Gastrocnemius medialis (tissue), 4 donors: ENCODE results near the gene IPCEF1. TPM values are rescaled to one million over a fixed set of nuclear protein-coding genes. Genes with fewer than 3 reads are reported as not detected.

Experiments used
- ATAC-seq, 2 donors: fragments of 150-250 bp; one replicate each; pipeline ENCODE4 v1.9.1; 2016
- DNase-seq, 2 donors: peaks; one replicate each; pipeline ENCODE4 v3.0.0-alpha.2; 2019
- H3K27ac ChIP-seq, 4 donors: fragments of 200-600 bp; sonication (generic); 1 replicate in 1 of 4; 2 replicates in 3 of 4; pipeline ENCODE4 v1.5.1; 2016 to 2018; ENCODE audit warnings: mild to moderate bottlenecking in 2 of 4, moderate library complexity in 1 of 4
- H3K27me3 ChIP-seq, 3 donors: fragments of 200-600 bp; sonication (generic) in 2 of 3; 1 replicate in 1 of 3; 2 replicates in 2 of 3; pipeline versions ENCODE4 v1.5.1 to v1.6.0; 2016 to 2019; ENCODE audit warnings: mild to moderate bottlenecking in 1 of 3, moderate library complexity in 1 of 3
- H3K36me3 ChIP-seq, 2 donors: fragments of 200-600 bp; sonication (generic) in 1 of 2; one replicate each; pipeline ENCODE4 v1.5.1; 2017 to 2018
- H3K4me1 ChIP-seq, 2 donors: fragments of 200-600 bp; sonication (generic) in 1 of 2; one replicate each; pipeline ENCODE4 v1.5.1; 2016 to 2017; ENCODE audit warnings: mild to moderate bottlenecking in 2 of 2
- H3K4me3 ChIP-seq, 4 donors: fragments of 200-600 bp; sonication (generic) in 3 of 4; 1 replicate in 1 of 4; 2 replicates in 3 of 4; pipeline ENCODE4 v1.5.1; 2016 to 2019; ENCODE audit warnings: mild to moderate bottlenecking in 2 of 4
- H3K9me3 ChIP-seq, 3 donors: fragments of 200-600 bp; sonication (generic) in 2 of 3; 1 replicate in 1 of 3; 2 replicates in 2 of 3; pipeline ENCODE4 v1.5.1; 2016 to 2019
- CTCF ChIP-seq, 5 experiments: fragments of 450-650 bp in 3 of 5; fragments of 200-600 bp in 2 of 5; sonication (generic) in 2 of 5; IDR thresholded peaks in 4 of 5; conservative IDR thresholded peaks in 1 of 5; 1 replicate in 4 of 5; 2 replicates in 1 of 5; pipeline ENCODE4 v1.5.1; 2016 to 2019; ENCODE audit warnings: antibody characterized with exemption in 5 of 5, mild to moderate bottlenecking in 3 of 5, moderate library complexity in 3 of 5
- POLR2A ChIP-seq, 2 donors: fragments of 450-650 bp; IDR thresholded peaks; one replicate each; pipeline ENCODE4 v1.6.1; 2017; ENCODE audit warnings: antibody characterized with exemption in 2 of 2, mild to moderate bottlenecking in 2 of 2, moderate library complexity in 2 of 2
- in situ Hi-C, 4 donors: fragments of 200-750 bp; cut with MboI; loops; one replicate each; pipeline versions ENCODE4 v1.15.0 to v1.8.0; 2017; ENCODE audit warnings: low sequenced_read_pairs in 4 of 4
- intact Hi-C: fragments of 100-400 bp; cut with DNase I; formaldehyde crosslinking; loops from one replicate; pipeline ENCODE4 v1.15.1; 2023; ENCODE audit warnings: low total_unique reads
- total RNA-seq, 4 donors: library from RNA; depleted of rRNA; stranded (reverse); fragments of >200 nt; gene quantifications; one replicate each; pipeline versions ENCODE4 v1.1.0 to v1.2.3, GENCODE V29; 2016

IPCEF1 gene
- total RNA-seq, 4 donors from 2014 or later: 0.24 to 0.85 TPM; not detected in 2

DNA sequence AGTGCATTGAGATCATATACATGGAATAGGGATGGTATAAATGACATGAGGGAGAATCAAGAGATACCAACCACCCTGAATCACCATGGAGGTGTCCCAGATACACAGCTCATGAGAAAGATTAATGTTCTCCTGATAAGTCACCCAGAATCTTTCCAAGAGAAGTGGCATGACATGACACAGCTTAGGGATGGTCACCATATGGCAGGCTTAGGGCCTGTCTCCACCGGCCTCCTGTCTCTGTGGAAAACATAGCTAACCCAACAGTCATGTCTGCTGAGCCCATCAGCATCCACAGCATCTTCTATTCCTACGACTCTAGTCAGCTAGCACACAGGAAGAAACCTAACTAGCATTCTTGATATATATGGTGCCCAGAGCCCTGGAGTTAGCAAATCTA is 133.3 kb downstream of the IPCEF1 start:
- in situ Hi-C loops: no loop called here
- H3K36me3 ChIP-seq: no peaks in the 10 kb centered on the region
- H3K27me3 ChIP-seq: no peaks in the 10 kb centered on the region
- ATAC-seq (no peak), DNase-seq (no peak)
- TF ChIP-seq CTCF (IDR thresholded peaks at IDR 0.05 in 4 of 5, conservative IDR thresholded peaks at IDR 0.05 in 1 of 5): no peak
- no peak for TF ChIP-seq POLR2A (IDR thresholded peaks at IDR 0.05)
- H3K4me1 ChIP-seq: no peaks in the 10 kb centered on the region
- H3K9me3 ChIP-seq: no peaks in the 10 kb centered on the region
- intact Hi-C loops: no loop called here
- no peak overlapping the region for H3K4me3 ChIP-seq
- H3K27ac ChIP-seq: no peak overlapping the region

DNA sequence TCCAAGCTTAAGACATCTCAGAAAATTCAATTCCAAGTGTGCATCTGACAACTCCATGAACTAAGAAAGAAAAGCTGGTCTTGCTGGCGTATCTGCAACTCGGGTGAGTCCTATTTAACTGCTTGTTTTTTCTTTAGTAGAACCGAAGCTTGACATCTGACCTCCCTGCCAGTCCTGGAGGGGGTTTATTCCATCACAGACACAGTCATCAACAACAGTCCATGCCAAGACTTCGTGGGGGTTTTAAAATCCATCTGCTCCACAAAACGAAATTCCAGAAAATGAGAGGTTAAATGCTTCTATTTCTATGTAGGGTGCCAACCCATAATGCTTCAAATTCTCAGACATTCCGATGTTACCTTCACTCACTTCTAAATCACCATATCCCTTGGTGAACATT is 133.9 kb downstream of the IPCEF1 start:
- no peak for ATAC-seq
- Histone ChIP-seq H3K36me3 (no peaks in the 10 kb centered on the region), H3K9me3 (no peaks in the 10 kb centered on the region), H3K27me3 (no peaks in the 10 kb centered on the region), H3K27ac (no peak overlapping the region), H3K4me3 (no peak overlapping the region), H3K4me1 (no peaks in the 10 kb centered on the region)
- TF ChIP-seq CTCF (IDR thresholded peaks at IDR 0.05 in 4 of 5, conservative IDR thresholded peaks at IDR 0.05 in 1 of 5) (no peak), POLR2A (IDR thresholded peaks at IDR 0.05) (no peak)
- DNase-seq: no peak
- intact Hi-C loops (no loop called here), in situ Hi-C loops (no loop called here)

- TF ChIP-seq POLR2A (IDR thresholded peaks at IDR 0.05) (no peak), CTCF (IDR thresholded peaks at IDR 0.05 in 4 of 5, conservative IDR thresholded peaks at IDR 0.05 in 1 of 5) (no peak)
- intact Hi-C loops: no loop called here
- DNase-seq (no peak), ATAC-seq (no peak)
- Histone ChIP-seq H3K27ac (no peak overlapping the region), H3K4me3 (no peak overlapping the region), H3K27me3 (no peaks in the 10 kb centered on the region), H3K9me3 (no peaks in the 10 kb centered on the region), H3K4me1 (no peaks in the 10 kb centered on the region), H3K36me3 (no peaks in the 10 kb centered on the region)
- in situ Hi-C loops: no loop called here
These were observed 137.4 kb downstream of the IPCEF1 start for GRCh38 chr6:154219250-154219649.

GRCh38 chr6:154218787-154219186 is 137.8 kb downstream of the IPCEF1 start:
- H3K27me3 ChIP-seq: no peaks in the 10 kb centered on the region
- no peak overlapping the region for H3K27ac ChIP-seq
- intact Hi-C loops (no loop called here), in situ Hi-C loops (no loop called here)
- no peaks in the 10 kb centered on the region for H3K36me3 ChIP-seq
- no peak overlapping the region for H3K4me3 ChIP-seq
- H3K4me1 ChIP-seq: no peaks in the 10 kb centered on the region
- no peak for ATAC-seq
- TF ChIP-seq CTCF (IDR thresholded peaks at IDR 0.05 in 4 of 5, conservative IDR thresholded peaks at IDR 0.05 in 1 of 5) (no peak), POLR2A (IDR thresholded peaks at IDR 0.05) (no peak)
- DNase-seq: no peak
- no peaks in the 10 kb centered on the region for H3K9me3 ChIP-seq

- no peak for DNase-seq
- Histone ChIP-seq H3K9me3 (no peaks in the 10 kb centered on the region), H3K27me3 (no peaks in the 10 kb centered on the region), H3K27ac (no peak overlapping the region), H3K4me1 (no peaks in the 10 kb centered on the region), H3K36me3 (no peaks in the 10 kb centered on the region), H3K4me3 (no peak overlapping the region)
- no peak for ATAC-seq
- in situ Hi-C loops: no loop called here
- intact Hi-C loops: no loop called here
- no peak for TF ChIP-seq CTCF (IDR thresholded peaks at IDR 0.05 in 4 of 5, conservative IDR thresholded peaks at IDR 0.05 in 1 of 5)
- TF ChIP-seq POLR2A (IDR thresholded peaks at IDR 0.05): no peak
These were observed 138.3 kb downstream of the IPCEF1 start for GRCh38 chr6:154218301-154218700.
